Activated T-cell treated with anti-CD3 and anti-CD28 coated beads for 48 hours (primary cell): ENCODE results near the gene CCDC157.
A peak's percentile ranks its signal among the peaks of the same experiment; 100 is the strongest.

ENCODE experiments used
- DNase-seq: peaks from one replicate; pipeline ENCODE4 v3.0.0-alpha.2; 2020; ENCODE audit warnings: low read depth

CCDC157 gene

DNA sequence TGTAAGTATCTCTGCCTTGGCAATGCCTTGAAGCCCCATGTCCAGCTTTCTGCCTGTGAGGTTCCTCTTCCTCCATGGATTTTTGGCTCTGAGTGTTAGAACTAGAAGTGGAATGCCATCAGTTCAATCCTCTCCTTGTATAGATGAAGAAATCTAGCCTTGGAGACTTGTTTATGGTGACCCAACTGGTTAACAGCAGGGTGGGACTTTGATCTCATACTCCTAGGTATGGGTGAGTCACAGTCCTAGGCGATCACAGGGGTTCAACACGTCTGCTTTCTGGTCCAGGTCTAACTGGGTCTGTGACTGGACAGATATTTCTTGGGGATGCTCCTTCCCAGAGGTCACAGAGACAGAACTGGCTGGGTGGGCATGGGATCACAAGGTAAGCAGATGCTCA lies 59.6 kb downstream of the CCDC157 start:
- DNase-seq: no peak

GRCh38 chr22:30416837-30417236 lies 60.0 kb downstream of the CCDC157 start:
- DNase-seq: no peak

DNA sequence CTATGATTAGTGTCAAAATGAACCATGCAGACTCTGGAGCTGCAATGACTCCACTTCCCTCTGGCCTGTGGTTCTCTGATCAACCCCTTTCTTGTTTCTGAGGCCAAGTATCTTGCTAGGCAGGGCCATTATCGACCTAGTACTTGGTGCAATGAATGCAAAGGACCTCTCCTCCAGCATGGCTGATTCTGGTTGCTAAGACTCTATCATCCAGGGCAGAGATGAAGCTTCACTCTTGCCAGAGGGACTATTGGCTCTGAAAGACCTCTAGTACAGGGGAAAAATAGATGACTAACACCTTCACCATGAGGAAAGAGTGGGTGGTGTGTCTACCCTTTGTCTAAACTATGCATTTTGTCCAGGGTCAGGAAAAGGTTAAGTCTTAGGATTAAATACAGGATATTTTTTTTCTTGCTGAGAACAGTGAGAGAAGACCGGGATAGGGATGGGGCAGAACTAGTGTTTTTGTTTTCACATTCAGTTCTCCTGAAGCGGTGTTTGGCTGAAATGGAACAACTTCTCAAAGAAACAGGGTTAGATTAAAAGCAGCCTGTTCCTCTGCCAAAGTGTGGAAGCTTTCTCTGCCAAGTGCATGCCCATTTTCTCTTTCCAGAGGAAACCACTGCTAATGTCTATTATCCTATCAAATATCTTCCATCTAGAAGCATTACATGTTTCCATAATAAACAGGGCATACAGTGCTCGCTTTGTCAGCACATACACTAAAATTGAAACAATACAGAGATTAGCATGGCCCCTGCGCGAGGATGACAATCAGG lies 63.7 kb downstream of the CCDC157 start:
- DNase-seq: no peak

DNA sequence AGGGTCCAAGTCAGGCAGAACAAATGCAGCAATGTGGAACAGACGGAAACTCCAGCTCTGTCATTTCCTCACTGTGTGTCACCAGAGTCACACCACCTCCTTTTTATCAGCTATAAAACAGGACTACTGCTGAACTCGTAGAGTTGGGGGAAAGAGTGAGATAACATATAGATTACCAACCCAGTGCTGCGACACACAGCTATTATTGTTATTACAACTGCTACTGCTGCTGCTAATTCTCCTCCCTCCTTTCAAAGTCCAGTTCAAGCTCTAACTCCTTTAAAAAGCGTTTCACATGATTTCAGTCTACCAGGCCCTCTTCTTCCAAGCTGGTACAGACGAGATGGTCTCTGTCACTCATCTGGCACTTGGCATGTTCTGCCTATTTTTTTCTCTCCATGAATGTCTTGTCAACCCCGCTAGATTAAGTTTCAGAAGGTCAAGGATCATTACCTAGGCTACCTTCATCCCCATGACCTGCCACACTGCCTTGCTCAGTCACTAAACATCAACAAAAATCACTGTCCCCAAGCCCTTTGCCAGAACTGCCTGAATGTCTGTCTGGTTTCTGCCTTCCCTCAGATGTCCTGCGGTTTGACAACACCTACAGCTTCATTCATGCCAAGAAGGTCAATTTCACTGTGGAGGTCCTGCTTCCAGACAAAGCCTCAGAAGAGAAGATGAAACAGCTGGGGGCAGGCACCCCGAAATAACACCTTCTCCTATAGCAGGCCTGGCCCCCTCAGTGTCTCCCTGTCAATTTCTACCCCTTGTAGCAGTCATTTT lies 65.1 kb downstream of the CCDC157 start:
- no peak for DNase-seq

DNA sequence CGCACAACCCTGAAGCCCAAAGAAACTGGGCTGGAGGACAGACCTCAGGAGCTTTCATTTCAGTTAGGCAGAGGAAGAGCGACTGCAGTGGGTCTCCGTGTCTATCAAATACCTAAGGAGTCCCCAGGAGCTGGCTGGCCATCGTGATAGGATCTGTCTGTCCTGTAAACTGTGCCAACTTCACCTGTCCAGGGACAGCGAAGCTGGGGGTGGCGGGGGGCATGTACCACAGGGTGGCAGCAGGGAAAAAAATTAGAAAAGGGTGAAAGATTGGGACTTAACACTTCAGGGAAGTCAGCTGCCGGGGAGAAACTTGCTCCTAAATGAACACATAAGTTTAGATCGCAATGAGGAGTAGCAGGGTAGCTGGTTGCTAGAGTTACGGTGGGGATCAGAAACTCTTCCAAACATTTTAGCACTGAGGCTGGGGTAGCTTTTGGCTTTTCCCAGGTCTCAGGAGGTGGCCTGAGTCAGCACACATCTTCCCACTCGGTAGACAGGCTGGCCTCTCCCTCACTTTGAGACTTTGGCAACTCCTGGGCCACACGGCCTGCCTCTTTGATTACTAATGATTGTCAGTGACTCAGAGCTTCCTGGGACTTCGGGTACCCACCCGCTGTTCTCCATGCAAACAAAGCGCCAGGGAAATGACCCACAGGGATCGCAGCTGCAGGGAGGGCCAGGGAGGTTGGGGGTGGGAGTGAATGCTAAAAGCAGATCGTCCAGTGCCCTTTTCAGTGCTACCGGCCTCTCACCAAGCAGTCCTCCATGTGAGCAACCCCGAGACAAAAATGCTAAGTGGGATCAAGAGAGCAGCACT lies 65.9 kb downstream of the CCDC157 start:
- DNase-seq: peak; percentile 43

DNA sequence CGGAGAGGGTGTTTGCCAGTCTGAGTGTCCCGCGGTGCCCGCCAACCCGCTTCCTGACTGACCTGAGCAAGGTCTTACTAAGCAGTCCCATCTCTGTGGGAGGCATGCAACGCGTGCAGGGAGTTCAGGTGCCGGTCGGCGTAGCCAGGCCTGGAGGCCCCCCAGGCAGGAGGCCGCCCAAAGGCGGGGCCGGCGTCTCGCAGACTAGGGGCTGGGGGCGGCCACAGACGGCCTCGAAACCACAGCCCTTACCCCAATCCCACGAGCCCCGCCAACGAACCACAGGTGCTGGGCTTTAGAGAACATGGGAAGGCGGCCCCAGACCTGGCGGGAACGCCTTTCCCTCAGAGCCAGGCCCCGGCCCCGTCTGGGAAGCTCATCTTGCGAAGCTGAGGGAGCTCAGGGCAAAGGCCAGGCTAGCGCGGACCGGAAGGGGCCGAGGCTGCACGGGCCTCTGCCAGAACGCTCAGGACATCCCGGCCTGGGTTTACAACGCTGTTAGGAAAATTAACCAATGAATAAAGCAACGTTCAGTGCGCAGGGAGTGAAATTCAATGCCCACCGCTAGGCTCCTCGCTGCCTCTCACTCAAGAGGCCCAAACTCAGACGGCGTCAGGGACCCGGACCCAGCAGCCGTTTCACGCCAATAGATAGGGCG lies 66.6 kb downstream of the CCDC157 start:
- peak; percentile 70 for DNase-seq

DNA sequence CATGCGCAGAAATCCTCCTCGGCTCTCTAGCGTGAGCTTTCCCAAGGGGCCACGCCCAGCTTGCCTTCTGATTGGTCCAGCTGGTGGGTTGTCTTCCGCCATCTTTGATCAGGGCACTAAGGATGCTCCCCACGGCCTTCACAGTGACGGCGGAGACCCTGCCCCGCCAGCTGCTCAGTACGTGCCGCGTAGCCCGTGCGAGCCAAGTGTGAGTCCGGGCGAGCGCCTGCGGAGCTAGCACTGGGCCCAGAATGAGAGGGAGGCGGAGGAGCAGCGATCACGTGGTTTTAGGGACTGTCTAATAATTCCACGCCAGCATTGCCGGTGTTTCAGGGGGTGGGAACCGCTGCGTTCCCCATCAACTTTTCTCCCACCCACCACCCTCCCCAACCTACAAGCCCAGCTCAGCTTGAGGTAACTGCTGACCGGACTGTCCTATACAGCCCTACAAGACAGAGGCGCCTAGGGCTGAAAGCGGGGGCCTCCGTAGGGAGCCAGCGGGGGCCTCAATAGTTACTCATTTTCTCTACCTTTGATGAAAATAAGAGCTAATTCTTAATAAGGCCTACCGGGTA lies 67.2 kb downstream of the CCDC157 start:
- peak; percentile 96 for DNase-seq

DNA sequence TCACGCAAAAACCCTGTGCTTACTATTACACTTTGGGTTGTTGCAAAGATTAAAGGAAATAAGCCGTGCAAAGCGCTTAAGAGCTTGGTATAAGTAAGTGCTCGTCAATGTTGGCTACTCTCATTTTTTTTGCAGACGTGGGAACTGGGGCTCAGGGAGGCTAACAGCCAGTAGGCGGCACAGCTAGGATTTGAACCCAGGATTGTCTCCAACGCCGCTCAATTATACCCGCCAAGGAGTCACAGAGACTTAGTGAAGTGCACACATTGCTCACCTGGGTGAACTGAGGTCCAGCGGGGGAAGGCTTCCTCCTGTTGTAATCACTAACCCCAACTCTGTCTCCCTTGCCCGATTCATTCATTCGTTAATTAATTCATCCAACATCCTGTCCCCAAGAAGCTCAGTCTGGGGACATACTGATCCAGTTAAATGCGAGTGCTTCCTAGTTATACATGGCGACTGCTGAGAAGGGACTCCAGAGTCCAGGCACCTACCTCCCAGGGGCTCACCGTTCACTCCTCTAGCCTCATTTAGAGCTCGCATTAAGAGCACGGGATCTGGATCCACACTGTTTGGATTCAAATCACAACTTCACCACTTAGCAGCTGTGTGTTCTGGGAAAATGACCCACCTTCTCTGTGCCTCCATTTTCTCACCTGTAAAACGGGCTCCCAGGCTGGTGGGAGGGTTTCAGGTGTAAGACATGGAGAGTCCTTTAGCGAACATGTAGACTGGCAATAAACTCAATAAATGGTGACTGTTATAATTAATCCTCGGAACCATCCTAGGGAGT lies 67.9 kb downstream of the CCDC157 start:
- no peak for DNase-seq

DNA sequence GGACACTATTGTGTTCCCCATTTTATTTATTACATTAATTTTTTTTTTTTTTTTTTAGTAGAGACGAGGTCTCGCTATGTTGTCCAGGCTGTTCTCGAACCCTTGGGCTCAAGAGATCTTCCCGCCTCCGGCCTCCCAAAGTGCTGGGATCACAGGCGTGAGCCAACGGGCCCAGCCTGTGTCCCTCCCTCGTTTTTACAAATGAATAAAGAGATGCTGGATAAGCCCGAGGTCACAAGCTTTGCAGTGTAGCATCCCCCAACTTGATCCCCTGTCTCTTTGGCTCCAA lies 68.5 kb downstream of the CCDC157 start:
- DNase-seq: no peak

DNA sequence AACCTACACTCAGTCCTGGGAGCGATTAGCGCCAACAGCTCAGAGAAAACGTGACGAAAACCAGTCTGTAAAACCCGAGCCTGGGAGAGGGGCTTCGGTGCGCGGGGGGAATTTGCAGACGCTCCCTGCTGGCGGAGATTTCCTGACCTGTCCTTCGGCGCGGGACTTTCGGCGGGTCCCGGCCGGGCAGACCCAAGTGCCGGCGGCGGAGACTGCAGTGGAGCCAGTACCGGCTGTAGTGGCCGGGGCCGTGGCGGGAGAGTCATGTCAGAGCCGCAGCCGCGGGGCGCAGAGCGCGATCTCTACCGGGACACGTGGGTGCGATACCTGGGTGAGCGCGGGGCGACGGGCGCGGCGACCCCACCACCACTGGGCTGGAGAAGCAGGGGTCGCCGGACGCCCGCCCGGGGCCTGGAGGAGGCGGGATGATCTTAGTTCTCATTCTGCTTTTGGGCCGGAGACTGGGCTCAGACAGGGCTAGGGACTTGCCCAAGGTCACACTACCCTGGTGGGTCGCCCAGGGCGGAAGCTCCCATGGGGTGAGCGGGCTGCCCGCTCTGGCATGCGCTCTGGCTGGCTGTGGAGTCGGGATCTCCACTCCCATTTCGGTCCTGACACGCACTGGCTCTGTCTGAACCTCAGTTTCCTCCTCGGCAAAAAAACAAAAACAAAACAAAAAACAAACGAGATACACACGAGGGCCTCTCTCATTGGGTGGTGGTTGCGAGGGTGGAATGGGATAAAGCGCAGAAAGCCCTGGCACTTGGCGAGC lies 69.0 kb downstream of the CCDC157 start, which contains the start of gene MTFP1:
Gene MTFP1 (plus strand): TSS at position 153 of the 772 bp plus-strand sequence. CDS start 112 bp downstream, at position 265.
- peak; percentile 36 for DNase-seq
